Lower leg skin (tissue), 3 donors: ENCODE data around the gene UBE2E2.

Source experiments
- POLR2A ChIP-seq, 2 donors: fragments of 450-650 bp; IDR thresholded peaks; one replicate each; pipeline ENCODE4 v1.6.1; 2016 to 2017; ENCODE audit warnings: antibody characterized with exemption in 2 of 2, mild to moderate bottlenecking in 1 of 2, moderate library complexity in 1 of 2
- TF ChIP-seq, protein P1 (sequence below), 3 donors: fragments of 450-650 bp; IDR thresholded peaks; one replicate each; pipeline ENCODE4 v1.5.1; 2016; ENCODE audit warnings: antibody characterized with exemption in 3 of 3, mild to moderate bottlenecking in 3 of 3, moderate library complexity in 2 of 3

DNA sequence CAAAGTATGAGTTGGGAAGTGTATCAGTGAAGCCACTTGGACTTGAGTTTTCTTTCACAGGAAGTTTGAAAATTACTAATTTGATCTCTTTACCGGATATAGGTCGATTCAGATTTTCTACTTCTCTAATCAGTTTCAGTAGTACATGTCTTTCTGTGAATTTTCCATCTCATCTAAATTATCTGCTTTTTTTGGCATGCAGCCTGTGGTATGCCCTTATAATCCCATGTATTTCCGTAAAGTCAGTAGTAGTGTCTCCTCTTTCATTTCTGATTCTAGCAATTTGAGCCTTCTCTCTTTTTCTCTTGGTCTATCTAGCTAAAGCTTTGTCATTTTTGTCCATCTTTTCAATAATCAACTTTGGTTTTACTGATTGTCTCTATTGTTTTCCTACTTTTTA, 434.2 kb downstream of the UBE2E2 start:
- TF ChIP-seq, protein P1, sequence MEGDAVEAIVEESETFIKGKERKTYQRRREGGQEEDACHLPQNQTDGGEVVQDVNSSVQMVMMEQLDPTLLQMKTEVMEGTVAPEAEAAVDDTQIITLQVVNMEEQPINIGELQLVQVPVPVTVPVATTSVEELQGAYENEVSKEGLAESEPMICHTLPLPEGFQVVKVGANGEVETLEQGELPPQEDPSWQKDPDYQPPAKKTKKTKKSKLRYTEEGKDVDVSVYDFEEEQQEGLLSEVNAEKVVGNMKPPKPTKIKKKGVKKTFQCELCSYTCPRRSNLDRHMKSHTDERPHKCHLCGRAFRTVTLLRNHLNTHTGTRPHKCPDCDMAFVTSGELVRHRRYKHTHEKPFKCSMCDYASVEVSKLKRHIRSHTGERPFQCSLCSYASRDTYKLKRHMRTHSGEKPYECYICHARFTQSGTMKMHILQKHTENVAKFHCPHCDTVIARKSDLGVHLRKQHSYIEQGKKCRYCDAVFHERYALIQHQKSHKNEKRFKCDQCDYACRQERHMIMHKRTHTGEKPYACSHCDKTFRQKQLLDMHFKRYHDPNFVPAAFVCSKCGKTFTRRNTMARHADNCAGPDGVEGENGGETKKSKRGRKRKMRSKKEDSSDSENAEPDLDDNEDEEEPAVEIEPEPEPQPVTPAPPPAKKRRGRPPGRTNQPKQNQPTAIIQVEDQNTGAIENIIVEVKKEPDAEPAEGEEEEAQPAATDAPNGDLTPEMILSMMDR (IDR thresholded peaks at IDR 0.05): no peak
- no peak for TF ChIP-seq POLR2A (IDR thresholded peaks at IDR 0.05)
